Left forelimb (tissue), 1 donor: Measurements from ENCODE around the gene NAGLU.
A peak's percentile ranks its signal among the peaks of the same experiment; 100 is the strongest.
"Not testable (repeated sequence)": the region's sequence is repeated elsewhere in the genome, so short reads cannot be mapped to it uniquely, and the experiment has no call there.

ENCODE experiments used
- DNase-seq: peaks from one replicate; pipeline ENCODE4 v3.0.0-alpha.2; 2018; ENCODE audit warnings: low spot score

NAGLU gene

DNA sequence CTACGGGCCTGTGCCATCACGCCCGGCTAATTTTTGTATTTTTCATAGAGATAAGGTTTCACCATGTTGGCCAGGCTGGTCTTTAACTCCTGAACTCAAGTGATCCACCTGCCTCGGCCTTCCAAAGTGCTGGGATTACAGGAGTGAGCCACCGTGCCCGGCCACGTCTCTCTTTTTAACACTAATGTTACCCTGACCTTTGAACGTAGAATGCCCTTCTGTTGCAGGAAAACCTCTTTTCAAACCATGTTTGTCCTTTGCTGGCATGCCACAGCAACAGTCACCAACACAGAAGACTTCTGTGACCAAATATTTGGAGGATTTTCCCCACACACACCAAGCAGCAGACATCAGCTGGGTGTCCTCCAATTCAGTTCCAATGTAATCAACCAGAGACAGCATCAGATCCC, 8.8 kb downstream of the NAGLU start:
- no peak for DNase-seq

DNA sequence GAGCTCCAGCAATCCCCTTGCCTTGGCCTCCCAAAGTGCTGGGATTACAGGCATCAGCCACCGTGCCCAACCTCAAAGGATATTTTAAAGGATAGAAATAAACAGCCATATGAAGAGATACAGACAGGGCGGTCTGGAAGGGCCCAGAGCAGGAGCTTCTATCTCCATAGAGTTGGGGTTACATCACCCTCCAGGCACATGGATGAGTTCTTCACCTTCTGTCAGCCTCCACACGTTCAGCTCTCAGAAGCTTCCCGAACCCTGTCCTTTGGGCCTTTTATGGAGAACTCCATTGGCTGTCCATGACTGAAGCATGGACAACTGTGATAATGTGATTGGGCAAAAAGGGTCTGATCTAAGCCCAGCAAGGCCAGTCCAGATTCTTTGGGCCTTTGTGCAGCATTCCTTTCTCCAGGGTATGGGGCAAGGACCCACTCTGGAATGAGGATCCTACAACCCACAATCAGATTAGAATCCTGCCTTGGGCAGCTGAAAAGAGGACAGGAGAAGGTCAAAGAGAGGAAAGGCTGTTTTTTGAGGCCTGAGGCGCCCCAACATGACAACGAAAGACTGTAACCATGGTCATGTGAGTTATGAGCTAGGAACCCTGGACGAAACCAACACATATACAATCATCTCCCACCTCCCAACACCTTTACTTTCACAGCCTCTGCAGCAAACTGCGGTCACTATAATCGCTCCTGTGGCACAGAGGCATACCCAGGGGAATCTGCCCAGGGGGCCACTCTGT, 9.9 kb downstream of the NAGLU start:
- not testable (repeated sequence) for DNase-seq

DNA sequence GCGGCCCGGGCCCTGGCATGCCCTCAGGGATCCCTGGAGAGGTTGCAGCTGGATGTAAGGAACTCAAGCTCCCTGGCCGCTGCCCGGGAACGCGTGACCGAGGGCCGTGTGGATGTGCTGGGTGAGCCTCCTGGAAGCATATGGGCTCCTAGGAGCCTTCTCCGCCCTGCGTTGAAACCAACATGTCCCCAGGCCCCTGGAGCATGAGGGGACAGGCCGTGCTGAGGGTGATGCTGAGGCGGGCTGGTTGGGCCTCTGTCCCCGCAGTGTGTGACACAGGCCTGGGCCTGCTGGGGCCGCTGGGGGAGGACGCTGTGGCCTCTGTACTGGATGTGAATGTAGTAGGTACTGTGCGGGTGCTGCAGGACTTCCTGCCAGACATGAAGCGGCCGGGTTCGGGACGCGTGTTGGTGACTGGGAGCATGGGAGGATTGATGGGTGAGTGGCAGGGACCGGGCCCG, 11.0 kb downstream of the NAGLU start:
- DNase-seq, result no peak

DNA sequence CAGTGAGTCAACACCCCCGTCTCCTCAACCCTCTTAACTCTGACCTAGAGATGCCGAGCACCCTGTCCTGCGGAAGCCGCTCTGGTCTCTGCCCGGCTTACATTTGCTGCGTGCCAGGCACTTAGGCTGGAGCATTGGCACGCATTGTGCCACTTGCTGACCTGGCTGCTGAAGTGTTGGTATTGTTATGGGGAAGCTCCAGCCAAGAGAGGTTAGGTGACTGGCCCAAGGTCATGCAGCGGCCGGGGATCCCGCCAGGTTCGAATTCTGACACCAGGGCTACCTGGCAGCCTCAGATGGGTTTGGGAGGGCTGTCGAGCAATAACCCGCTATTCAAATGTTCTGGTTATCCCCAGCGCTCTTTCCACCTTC, 11.6 kb downstream of the NAGLU start:
- no peak for DNase-seq

DNA sequence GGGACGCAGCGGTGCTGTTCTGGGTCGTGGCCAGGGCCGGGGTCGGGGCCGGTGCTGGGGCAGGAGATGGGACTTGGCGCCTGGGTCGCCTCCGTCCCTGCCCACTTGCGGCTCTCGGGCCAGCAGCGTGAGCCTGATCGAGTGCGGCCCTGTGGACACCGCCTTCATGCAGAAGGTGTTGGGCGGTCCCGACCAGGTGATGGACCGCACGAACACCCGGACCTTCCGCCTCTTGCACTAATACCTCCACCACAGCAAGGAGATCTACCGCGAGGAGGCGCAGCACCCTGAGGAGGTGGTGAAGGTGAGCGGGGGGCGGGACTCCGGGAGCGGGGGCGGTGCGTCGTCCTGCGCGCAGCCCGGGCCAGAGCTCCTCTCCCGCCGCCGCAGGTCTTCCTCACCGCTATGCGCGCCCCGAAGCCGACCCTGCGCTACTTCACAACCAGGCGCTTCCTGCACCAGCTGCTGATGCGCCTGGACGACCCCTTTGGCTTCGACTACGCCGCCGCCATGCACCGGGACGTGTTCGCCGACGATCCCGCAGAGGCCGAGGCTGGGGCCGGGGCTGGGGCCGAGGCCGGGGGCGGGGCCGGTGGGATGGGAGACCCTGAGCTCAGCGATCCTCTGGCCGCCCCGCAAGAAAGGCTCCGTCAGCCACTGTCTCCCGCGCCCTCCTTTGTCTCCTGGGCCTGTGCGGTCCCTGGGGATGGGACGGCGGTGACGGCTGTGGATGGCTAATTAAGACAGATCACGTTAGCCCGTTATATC, 12.2 kb downstream of the NAGLU start:
- DNase-seq, result no peak

DNA sequence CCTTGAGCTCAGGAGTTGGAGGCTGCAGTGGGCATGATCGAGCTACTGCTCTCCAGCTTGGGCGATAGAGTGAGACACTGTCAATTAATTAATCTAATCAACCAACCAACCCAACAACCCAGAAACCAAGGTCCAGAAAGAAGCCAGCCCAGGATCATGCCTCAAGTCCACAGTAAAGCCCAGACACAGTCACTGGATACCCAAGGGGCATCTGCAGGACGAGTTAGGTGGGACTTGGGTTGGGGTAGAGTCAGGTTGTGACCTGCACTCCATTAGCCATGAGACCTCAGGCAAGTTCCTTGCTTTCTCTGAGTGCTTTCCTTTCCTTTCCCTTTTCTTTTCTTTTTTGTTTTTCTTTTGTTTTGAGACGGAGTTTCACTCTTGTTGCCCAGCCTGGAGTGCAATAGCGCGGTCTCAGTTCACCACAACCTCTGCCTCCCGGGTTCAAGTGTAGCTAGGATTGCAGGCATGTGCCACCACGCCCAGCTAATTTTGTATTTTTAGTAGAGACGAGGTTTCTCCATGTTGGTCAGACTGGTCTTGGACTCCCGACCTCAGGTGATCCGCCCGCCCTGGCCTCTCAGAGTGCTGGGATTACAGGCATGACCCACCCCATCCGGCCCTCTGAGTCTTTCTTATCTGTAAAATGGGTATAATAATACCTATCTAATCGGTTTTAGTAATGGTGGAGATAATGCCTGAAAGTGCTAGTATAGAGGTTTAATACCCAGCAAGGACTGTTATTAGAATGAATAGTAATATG, 13.1 kb downstream of the NAGLU start:
- no peak for DNase-seq

DNA sequence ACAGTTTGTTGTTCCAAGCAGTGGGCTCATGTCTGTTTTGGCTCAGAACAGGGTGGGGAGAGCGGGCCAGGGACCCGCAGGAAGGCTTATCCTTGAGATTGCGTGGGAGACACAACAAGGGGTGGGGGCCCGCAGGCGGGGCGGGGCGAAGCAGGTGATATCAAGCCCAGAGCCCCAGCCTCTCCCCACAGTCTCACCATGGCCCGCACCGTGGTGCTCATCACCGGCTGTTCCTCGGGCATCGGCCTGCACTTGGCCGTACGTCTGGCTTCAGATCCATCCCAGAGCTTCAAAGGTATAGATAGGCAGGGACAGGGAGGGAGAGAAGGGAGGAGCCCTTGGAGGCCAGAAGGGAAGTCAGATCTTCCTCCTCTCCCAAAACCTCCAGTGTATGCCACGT, 16.7 kb downstream of the NAGLU start, which contains the start of gene HSD17B1:
TSS of gene HSD17B1 (plus strand) at position 188 of the 400 bp plus-strand sequence. CDS start at position 199, 11 bp downstream.
- DNase-seq, result not testable (repeated sequence)

DNA sequence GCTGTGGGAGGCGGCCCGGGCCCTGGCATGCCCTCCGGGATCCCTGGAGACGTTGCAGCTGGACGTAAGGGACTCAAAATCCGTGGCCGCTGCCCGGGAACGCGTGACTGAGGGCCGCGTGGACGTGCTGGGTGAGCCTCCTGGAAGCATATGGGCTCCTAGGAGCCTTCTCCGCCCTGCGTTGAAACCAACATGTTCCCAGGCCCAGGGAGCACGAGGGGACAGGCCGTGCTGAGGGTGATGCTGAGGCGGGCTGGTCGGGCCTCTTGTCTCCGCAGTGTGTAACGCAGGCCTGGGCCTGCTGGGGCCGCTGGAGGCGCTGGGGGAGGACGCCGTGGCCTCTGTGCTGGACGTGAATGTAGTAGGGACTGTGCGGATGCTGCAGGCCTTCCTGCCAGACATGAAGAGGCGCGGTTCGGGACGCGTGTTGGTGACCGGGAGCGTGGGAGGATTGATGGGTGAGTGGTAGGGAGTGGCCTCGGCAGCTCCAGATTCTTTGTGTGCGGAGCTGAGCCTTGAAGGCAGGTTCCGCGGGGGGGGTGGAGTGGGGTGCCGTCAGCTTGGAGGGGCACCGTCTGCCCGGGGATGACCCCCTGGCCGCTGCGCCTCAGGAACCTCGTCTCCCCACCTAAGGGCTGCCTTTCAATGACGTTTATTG, 17.2 kb downstream of the NAGLU start:
- DNase-seq, result no peak

DNA sequence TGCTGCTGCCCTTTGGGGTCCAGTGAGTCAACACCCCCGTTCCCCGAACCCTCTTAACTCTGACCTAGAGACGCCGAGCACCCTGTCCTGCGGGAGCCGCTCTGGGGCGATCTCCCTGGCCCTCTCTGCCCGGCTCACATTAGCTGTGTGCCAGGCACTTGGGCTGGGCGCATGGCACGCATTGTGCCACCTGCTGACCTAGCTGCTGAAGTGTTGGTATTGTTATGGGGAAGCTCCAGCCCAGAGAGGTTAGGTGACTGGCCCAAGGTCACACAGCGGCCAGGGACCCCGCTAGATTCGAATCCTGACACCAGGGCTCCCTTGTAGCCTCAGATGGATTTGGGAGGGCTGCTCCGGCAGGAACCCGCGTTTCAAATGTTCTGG, 17.8 kb downstream of the NAGLU start:
- DNase-seq, result no peak

DNA sequence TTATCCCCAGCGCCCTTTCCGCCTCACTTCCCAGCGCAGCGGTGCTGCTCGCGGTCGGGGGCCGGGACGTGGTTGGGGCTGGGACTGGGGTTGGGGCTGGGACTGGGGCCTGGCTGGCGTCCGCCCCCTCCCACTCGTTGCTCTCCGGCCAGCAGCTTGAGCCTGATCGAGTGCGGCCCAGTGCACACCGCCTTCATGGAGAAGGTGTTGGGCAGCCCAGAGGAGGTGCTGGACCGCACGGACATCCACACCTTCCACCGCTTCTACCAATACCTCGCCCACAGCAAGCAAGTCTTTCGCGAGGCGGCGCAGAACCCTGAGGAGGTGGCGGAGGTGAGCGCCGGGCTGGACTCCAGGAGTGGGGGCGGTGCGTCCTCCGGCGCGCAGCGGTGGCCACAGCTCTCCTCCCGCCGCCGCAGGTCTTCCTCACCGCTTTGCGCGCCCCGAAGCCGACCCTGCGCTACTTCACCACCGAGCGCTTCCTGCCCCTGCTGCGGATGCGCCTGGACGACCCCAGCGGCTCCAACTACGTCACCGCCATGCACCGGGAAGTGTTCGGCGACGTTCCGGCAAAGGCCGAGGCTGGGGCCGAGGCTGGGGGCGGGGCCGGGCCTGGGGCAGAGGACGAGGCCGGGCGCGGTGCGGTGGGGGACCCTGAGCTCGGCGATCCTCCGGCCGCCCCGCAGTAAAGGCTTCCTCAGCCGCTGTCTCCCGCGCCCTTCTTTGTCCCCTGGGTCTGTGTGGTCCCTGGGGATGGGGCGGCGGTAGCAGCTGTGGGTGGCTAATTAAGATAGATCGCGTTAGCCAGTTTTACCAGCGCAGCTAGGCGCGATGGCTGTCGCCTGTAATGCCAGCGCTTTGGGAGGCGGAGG, 18.4 kb downstream of the NAGLU start:
- peak; percentile 92 for DNase-seq

DNA sequence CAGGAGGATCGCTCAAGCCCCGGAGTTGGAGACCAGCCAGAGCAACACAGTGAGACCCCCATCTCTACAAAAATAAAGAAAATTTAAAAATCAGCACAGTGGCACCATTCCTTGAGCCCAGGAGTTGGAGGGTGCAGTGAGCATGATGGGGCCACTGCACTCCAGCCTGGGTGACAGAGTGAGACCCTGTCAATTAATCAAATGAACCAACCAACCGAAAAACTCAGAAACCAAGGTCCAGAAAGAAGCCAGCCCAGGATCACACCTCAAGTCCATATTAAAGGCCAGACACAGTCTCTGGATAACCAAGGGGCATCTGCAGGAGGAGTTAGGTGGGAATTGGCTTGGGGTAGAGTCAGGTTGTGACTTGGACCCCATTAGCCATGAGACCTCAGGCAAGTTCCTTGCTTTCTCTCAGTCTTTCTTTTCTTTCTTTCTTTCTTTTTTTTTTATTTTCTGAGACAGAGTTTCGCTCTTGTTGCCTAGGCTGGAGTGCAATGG, 19.1 kb downstream of the NAGLU start:
- no peak for DNase-seq

DNA sequence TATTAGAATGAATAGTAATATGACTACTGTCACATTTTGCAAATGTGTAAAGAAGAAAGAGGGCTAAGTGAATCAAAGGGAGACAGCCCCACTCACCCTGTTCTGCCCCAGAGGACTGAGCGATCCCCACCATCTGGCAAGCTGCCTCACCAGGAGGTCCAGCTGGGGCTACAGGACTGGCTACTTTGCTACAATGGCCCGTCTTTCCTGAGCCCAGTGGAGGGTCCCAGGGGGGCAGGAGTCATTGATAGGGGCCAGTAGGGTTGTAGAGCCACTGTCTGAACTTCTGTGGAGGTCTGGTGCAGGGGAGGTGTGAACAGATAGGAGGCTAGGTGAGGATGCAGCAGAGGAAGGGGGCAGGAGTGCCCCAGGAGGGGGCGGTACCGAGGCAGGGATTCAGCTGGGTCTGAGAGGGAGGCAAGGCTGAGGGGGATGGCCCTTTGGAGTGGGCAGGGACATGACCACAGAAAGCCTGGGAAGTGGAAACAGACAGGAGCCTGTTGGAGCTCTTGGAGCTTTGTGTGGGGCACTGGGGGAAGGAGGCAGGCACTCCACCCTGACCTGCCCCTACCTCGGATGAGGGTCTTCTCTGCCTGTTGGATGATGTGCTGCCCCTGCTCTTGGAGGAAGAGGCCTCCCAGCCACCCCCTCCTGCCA, 20.0 kb downstream of the NAGLU start:
- DNase-seq, result not testable (repeated sequence)

DNA sequence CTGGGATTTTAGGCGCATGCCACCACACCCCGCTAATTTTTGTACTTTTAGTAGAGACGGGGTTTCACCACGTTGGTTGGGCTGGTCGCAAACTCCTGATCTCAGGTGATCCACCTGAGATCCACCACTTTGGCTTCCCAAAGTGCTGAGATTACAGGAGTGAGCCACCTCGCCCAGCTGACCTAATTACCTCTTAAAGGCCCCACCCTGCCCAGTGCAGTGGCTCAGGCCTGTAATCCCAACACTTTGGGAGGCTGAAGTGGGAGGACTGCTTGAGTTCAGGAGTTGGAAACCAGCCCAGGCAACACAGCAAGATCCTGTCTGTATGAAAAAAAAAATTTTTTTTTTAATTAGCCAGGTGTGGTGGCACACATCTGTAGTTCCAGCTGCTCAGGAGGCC, 23.0 kb downstream of the NAGLU start:
- DNase-seq, result no peak

DNA sequence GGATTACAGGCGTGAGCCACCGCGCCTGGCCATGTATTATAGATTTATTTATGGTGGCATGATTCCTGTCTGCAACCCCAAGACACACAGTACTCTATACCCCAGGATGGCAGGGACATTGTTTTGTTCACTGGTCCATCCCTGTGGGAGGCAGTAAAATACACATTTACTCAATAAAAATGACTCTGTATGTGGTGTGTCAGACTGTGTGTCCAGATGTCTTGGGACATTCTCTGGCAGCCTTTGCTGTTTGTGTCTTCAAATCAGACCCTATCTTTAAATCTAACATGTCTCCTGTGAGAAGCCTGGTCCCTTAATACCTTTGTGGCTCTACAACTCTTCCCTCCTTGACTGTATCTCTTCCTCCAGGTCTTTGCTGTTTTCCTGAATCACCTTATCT, 24.2 kb downstream of the NAGLU start:
- no peak for DNase-seq

DNA sequence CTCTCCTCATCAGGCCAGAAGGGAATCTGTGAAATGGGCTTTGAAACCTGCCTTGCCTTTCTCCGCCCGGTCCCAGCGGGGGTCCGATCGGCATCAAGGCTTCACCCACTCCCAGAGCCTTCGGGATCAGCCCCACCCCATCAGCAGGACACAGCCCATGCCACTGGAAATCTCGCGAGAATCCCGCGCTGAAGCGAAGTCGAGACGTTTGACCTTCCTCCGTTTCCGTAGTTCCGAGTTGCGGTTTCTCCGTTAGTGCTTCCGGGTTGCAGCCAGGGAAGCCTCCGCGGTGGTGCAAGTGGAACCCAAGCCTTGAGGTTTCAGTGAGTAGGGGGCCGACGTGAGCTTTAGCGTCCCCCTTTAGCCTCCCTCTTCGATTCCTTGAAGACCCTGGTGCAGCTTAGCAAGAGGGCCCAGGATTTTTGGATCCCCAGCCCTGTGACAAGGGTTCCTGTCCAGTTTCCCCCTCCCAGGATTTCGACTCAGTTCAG, 25.9 kb downstream of the NAGLU start, which contains the start of gene COASY:
TSS of gene COASY (plus strand) at position 252 of the 491 bp plus-strand sequence. CDS start 475 bp downstream, outside the sequence.
- DNase-seq, result peak; percentile 97

DNA sequence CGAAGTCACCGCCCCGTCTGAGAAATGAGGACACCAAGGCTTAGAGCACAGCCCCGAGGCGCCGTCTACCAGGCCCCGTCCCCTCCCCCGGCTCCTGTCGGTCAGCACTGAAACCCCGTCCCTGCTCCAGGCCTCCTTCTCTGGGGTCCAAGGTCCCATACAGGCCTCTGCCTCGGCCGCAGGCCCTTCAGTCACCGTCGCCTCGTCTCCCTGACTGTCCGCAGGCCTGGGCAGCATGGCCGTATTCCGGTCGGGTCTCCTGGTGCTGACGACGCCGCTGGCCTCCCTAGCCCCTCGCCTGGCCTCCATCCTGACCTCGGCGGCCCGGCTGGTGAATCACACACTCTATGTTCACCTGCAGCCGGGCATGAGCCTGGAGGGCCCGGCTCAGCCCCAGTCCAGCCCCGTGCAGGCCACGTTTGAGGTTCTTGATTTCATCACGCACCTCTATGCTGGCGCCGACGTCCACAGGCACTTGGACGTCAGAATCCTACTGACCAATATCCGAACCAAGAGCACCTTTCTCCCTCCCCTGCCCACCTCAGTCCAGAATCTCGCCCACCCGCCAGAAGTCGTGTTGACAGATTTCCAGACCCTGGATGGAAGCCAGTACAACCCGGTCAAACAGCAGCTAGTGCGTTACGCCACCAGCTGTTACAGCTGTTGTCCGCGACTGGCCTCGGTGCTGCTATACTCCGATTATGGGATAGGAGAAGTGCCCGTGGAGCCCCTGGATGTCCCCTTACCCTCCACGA, 26.5 kb downstream of the NAGLU start:
- no peak for DNase-seq

DNA sequence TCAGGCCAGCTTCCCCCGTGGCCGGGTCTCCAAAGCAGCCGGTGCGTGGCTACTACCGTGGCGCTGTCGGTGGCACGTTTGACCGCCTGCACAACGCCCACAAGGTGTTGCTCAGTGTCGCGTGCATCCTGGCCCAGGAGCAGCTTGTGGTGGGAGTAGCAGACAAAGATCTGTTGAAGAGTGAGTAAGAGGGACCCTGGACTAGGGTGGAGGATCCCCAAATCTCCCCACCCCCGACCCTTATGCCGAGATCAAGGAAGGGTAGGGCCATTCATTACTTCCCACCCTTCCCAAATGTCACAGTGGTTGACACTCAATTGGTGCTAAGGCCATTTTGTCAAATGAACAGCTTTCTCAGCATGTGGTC, 27.1 kb downstream of the NAGLU start:
- no peak for DNase-seq

DNA sequence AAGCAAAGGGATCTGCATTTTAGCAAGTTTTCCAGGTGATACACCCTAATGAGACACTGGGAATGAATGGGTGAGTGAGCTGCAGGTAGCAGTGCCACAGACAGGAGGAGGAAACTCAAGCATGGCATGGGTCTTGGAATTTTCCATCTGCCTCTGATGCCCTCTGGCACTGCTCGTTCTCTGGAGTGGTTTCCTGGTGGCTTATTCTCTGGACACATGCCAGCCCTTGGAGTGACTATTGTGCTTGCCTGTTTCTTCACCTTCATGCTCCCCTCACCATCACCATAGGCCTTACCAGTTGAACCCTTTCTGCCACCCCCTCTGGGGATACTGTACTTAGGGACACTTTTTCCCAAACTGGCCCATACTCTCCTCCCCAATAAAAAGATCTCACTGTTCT, 27.5 kb downstream of the NAGLU start:
- no peak for DNase-seq

DNA sequence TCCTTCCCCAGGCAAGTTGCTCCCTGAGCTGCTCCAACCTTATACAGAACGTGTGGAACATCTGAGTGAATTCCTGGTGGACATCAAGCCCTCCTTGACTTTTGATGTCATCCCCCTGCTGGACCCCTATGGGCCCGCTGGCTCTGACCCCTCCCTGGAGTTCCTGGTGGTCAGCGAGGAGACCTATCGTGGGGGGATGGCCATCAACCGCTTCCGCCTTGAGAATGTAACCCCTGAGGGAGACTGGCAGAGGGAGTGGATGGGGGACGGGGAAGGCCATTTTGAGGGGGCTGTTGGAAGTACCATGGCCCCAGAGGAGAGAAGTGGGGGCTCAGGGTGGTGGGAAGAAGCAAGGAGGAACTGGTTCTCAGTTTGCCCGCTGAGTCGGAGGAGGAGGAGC, 27.9 kb downstream of the NAGLU start:
- DNase-seq, result no peak
